A673 (cell line): ENCODE data around the gene GPR157. TPM values are rescaled to one million over a fixed set of nuclear protein-coding genes. Genes with fewer than 3 reads are reported as not detected.

Source experiments
- BruUV-seq: library from RNA; stranded (reverse); fragments of 400-500 nt; replicated peaks from 2 replicates; lab custom pipeline; 2021; lab: Mats Ljungman, UMichigan
- CTCF ChIA-PET: fragments of 300-600 bp; sonication (Branson Sonifier 250); formaldehyde crosslinking; loops from one replicate; lab custom pipeline; 2022; ENCODE audit warnings: antibody characterized with exemption; lab: Charles Lee
- POLR2A ChIA-PET: fragments of 300-600 bp; sonication (Branson Sonifier 250); formaldehyde crosslinking; loops from one replicate; lab custom pipeline; 2022; ENCODE audit warnings: antibody characterized with exemption; ENCODE audit not compliant: low non-redundant PET; lab: Charles Lee
- DNase-seq: peaks from one replicate; pipeline ENCODE4 v3.0.0-alpha.2; 2015; ENCODE audit warnings: low spot score
- H3K27ac ChIP-seq: fragments of 200-600 bp; sonication (generic); 2 replicates; pipeline ENCODE4 v1.5.1; 2016; ENCODE audit warnings: mixed run types, low read depth, mild to moderate bottlenecking, mixed read lengths, antibody characterized with exemption, low read length; ENCODE audit not compliant: poor library complexity, severe bottlenecking
- H3K27me3 ChIP-seq: fragments of 200-600 bp; sonication (generic); replicated peaks from 2 replicates; pipeline ENCODE4 v1.6.1; 2017; ENCODE audit warnings: mixed run types, low read depth, mild to moderate bottlenecking, mixed read lengths, antibody characterized with exemption, low read length; ENCODE audit not compliant: insufficient read depth, poor library complexity
- H3K36me3 ChIP-seq: fragments of 200-600 bp; sonication (generic); 2 replicates; pipeline ENCODE4 v1.6.1; 2016; ENCODE audit warnings: mixed run types, mild to moderate bottlenecking, mixed read lengths, antibody characterized with exemption, low read length; ENCODE audit not compliant: insufficient read depth, poor library complexity, severe bottlenecking
- H3K4me1 ChIP-seq: fragments of 200-600 bp; sonication (generic); 2 replicates; pipeline ENCODE4 v1.6.1; 2017; ENCODE audit warnings: mixed run types, mild to moderate bottlenecking, mixed read lengths, antibody characterized with exemption, low read length; ENCODE audit not compliant: insufficient read depth, poor library complexity, severe bottlenecking
- H3K4me3 ChIP-seq: fragments of 200-600 bp; sonication (generic); 2 replicates; pipeline ENCODE4 v1.5.1; 2016; ENCODE audit warnings: low read depth, mixed run types, mild to moderate bottlenecking, mixed read lengths, low read length; ENCODE audit not compliant: poor library complexity, severe bottlenecking
- H3K9me3 ChIP-seq: fragments of 200-600 bp; sonication (generic); 2 replicates; pipeline ENCODE4 v1.6.1; 2016; ENCODE audit warnings: mixed run types, low read depth, mild to moderate bottlenecking, mixed read lengths, antibody characterized with exemption, low read length; ENCODE audit not compliant: poor library complexity, severe bottlenecking
- CTCF ChIP-seq: fragments of 300-800, 200-600 bp; sonication (generic); conservative IDR thresholded peaks from 2 replicates; pipeline ENCODE4 v1.5.1; 2017; ENCODE audit warnings: low read depth, mild to moderate bottlenecking, antibody characterized with exemption, low read length, moderate library complexity, mixed read lengths
- EZH2 ChIP-seq: fragments of 200-600 bp; sonication (generic); IDR thresholded peaks from 2 replicates; pipeline ENCODE4 v1.6.1; 2017; ENCODE audit warnings: borderline replicate concordance, low read depth, mild to moderate bottlenecking, mixed read lengths, antibody characterized with exemption, low read length; ENCODE audit not compliant: poor library complexity, severe bottlenecking
- intact Hi-C: fragments of 100-400 bp; cut with micrococcal nuclease; formaldehyde crosslinking; loops from one replicate; pipeline ENCODE4 v1.10.0; 2022; ENCODE audit not compliant: unreplicated experiment
- total RNA-seq: library from RNA; stranded (reverse); gene quantifications from 2 replicates; pipeline ENCODE4 v1.2.3, GENCODE V29; 2021

GPR157 gene
- total RNA-seq, 1 experiment from 2014 or later: 0.34 TPM

GRCh38 chr1:9073143-9073542 is 55.8 kb downstream of the GPR157 start:
- TF ChIP-seq EZH2 (no peak), CTCF (no peak)
- no peak for DNase-seq
- BruUV-seq: no TSS peak
- no peaks in the 10 kb centered on the region for H3K9me3 ChIP-seq
- no peak overlapping the region for H3K4me3 ChIP-seq
- H3K27ac ChIP-seq: no peak overlapping the region
- no peaks in the 10 kb centered on the region for H3K36me3 ChIP-seq
- CTCF ChIA-PET: no interaction called here
- POLR2A ChIA-PET: no interaction called here
- intact Hi-C loops: no loop called here
- H3K27me3 ChIP-seq: no peaks in the 10 kb centered on the region
- peaks cover 11% of the 10 kb centered on the region for H3K4me1 ChIP-seq

GRCh38 chr1:9071554-9072235 is 57.2 kb downstream of the GPR157 start:
- Histone ChIP-seq H3K36me3 (no peaks in the 10 kb centered on the region), H3K27ac (no peak overlapping the region), H3K9me3 (no peaks in the 10 kb centered on the region), H3K4me1 (peaks cover 11% of the 10 kb centered on the region), H3K27me3 (no peaks in the 10 kb centered on the region), H3K4me3 (no peak overlapping the region)
- intact Hi-C loops: no loop called here
- TF ChIP-seq CTCF (no peak), EZH2 (no peak)
- BruUV-seq: no TSS peak
- ChIA-PET POLR2A (no interaction called here), CTCF (no interaction called here)
- no peak for DNase-seq

GRCh38 chr1:9070486-9070885 is 58.4 kb downstream of the GPR157 start:
- intact Hi-C loops: no loop called here
- CTCF ChIA-PET: interaction anchor here (0.6 kb wide), 1 partner anchor 93 kb away, joined by 5 read pairs; no protein-coding TSS in a partner anchor
- Histone ChIP-seq H3K9me3 (no peaks in the 10 kb centered on the region), H3K27ac (no peak overlapping the region), H3K4me1 (peaks cover 11% of the 10 kb centered on the region), H3K27me3 (no peaks in the 10 kb centered on the region), H3K36me3 (no peaks in the 10 kb centered on the region), H3K4me3 (no peak overlapping the region)
- no TSS peak for BruUV-seq
- no peak for DNase-seq
- TF ChIP-seq EZH2: no peak
- no peak for TF ChIP-seq CTCF
- POLR2A ChIA-PET: no interaction called here
